Measurements from ENCODE around the gene FN1.

DNA sequence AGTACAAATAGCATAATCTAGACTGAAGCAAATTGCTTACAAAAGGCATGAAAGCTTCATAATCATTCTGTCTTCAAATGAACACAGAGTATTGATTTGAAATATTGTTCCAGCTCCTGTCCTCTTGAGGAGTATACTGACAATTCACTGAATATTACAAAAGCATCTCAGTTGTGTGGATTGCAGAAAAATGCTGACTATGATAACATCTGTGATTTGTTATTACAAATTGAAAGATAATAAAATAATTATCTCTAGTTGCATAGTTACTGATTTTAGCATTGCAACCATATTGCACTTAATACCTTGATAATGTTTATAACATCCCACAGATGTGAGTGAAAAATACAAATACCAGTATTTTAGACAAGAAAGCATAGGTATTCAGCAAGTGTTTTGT is 49.2 kb upstream of the FN1 start:
- TF ChIP-seq, protein P1, sequence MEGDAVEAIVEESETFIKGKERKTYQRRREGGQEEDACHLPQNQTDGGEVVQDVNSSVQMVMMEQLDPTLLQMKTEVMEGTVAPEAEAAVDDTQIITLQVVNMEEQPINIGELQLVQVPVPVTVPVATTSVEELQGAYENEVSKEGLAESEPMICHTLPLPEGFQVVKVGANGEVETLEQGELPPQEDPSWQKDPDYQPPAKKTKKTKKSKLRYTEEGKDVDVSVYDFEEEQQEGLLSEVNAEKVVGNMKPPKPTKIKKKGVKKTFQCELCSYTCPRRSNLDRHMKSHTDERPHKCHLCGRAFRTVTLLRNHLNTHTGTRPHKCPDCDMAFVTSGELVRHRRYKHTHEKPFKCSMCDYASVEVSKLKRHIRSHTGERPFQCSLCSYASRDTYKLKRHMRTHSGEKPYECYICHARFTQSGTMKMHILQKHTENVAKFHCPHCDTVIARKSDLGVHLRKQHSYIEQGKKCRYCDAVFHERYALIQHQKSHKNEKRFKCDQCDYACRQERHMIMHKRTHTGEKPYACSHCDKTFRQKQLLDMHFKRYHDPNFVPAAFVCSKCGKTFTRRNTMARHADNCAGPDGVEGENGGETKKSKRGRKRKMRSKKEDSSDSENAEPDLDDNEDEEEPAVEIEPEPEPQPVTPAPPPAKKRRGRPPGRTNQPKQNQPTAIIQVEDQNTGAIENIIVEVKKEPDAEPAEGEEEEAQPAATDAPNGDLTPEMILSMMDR (conservative IDR thresholded peaks at IDR 0.05), result no peak
- no peak for TF ChIP-seq EZH2 (IDR thresholded peaks at IDR 0.05; ENCODE audit: low read depth)

All from PC-9 (cell line).